Measurements from ENCODE around the gene RGPD4. TPM values are rescaled to one million over a fixed set of nuclear protein-coding genes. Genes with fewer than 3 reads are reported as not detected.

The RGPD4 gene
- total and polyA plus RNA-seq, 2 of the 8 experiments (the other 6 are each of a cell fraction or from before 2014, with no cell fraction given), result not detected

DNA sequence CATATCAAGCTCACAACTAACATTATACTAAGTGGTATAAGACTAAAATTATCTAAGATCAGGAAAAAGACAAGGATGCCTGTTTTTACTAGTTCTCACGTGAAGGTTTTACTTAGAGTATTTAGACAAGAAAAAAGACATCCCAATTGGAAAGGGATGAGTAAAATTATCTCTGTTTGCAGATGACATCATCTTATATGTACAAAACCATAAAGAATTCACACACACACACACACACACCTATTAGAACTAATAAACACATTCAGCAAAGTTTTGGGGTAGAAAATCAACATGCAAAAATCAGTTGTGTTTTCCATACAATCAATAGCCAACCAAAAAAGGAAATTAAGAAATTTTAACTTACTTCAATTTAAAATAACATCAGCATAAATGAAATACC, 35.9 kb upstream of the RGPD4 start:
- FAIRE-seq (no peak), DNase-seq (ENCODE audit: low read depth in 1 of 2, low spot score in 2 of 2) (no peak)
- TF ChIP-seq, protein P1, sequence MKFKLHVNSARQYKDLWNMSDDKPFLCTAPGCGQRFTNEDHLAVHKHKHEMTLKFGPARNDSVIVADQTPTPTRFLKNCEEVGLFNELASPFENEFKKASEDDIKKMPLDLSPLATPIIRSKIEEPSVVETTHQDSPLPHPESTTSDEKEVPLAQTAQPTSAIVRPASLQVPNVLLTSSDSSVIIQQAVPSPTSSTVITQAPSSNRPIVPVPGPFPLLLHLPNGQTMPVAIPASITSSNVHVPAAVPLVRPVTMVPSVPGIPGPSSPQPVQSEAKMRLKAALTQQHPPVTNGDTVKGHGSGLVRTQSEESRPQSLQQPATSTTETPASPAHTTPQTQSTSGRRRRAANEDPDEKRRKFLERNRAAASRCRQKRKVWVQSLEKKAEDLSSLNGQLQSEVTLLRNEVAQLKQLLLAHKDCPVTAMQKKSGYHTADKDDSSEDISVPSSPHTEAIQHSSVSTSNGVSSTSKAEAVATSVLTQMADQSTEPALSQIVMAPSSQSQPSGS (IDR thresholded peaks at IDR 0.05; ENCODE audit: low read length), result no peak
- TF ChIP-seq TEAD4 (IDR thresholded peaks at IDR 0.05; ENCODE audit: low read depth, low read length) (no peak), JUN (IDR thresholded peaks at IDR 0.05; ENCODE audit: low read depth, low read length) (no peak), ZNF274 (IDR thresholded peaks at IDR 0.05; ENCODE audit: borderline replicate concordance, extremely low read depth, low read length) (no peak), CEBPB (IDR thresholded peaks at IDR 0.05; ENCODE audit: low read depth, low read length) (no peak), TAF1 (IDR thresholded peaks at IDR 0.05; ENCODE audit: low read depth, low read length) (no peak), CREB1 (IDR thresholded peaks at IDR 0.05) (no peak), RAD21 (IDR thresholded peaks at IDR 0.05 in 1 of 2, conservative IDR thresholded peaks at IDR 0.05 in 1 of 2; ENCODE audit: low read depth in 2 of 2, low read length in 2 of 2) (no peak), BRCA1 (IDR thresholded peaks at IDR 0.05; ENCODE audit: low read depth, low read length) (no peak), POU5F1 (IDR thresholded peaks at IDR 0.05; ENCODE audit: low read depth, low read length) (no peak), NRF1 (IDR thresholded peaks at IDR 0.05; ENCODE audit: low read depth, low read length) (no peak)

More for the DNA sequence above, 35.9 kb upstream of the RGPD4 start:
- no peak overlapping the region for H2AFZ ChIP-seq (ENCODE audit: low read length)
- no peak overlapping the region for H3K9ac ChIP-seq (replicated peaks in 1 of 4; ENCODE audit: extremely low read depth in 1 of 4, low read depth in 3 of 4, low read length in 3 of 4)
- no peak overlapping the region for H2BK120ac ChIP-seq (replicated peaks; ENCODE audit: low read depth, low read length)
- no peak overlapping the region for H3K14ac ChIP-seq (ENCODE audit: insufficient read length)
- no peaks in the 10 kb centered on the region for H3K4me1 ChIP-seq (replicated peaks in 1 of 4; ENCODE audit: control insufficient read depth in 3 of 4, insufficient read depth in 4 of 4, low read length in 3 of 4)
- no peak overlapping the region for H2BK20ac ChIP-seq (ENCODE audit: low read length)
- no peak overlapping the region for H2BK5ac ChIP-seq (ENCODE audit: low read depth, low read length)
- H4K91ac ChIP-seq (replicated peaks; ENCODE audit: insufficient read length, low read length), result no peak overlapping the region
- CTCF ChIA-PET (ENCODE audit: partially characterized antibody), result no interaction called here
- no peak overlapping the region for H3K4me3 ChIP-seq (ENCODE audit: extremely low read depth in 1 of 4, insufficient read depth in 2 of 4, low read depth in 3 of 4, low read length in 4 of 4)
- no peak overlapping the region for H3K4me2 ChIP-seq (ENCODE audit: insufficient read depth in 1 of 2, low read depth in 2 of 2, low read length in 2 of 2)
- H2AK5ac ChIP-seq (ENCODE audit: low read depth, low read length), result no peak overlapping the region
- H3K18ac ChIP-seq (ENCODE audit: extremely low read depth, low read length), result no peak overlapping the region
- no peak overlapping the region for H4K5ac ChIP-seq (ENCODE audit: insufficient read length, low read depth, low read length)
- H3K23me2 ChIP-seq (ENCODE audit: low read depth, low read length), result no peaks in the 10 kb centered on the region; the same call in 1 of the 2 replicates
- no peaks in the 10 kb centered on the region for H3K79me2 ChIP-seq (ENCODE audit: control insufficient read depth in 1 of 2, insufficient read depth in 2 of 2, low read length in 2 of 2)
- H3K9me3 ChIP-seq (ENCODE audit: insufficient read depth in 2 of 2, low read depth in 1 of 2, low read length in 1 of 2), result no peaks in the 10 kb centered on the region
- no peak overlapping the region for H3K56ac ChIP-seq (replicated peaks; ENCODE audit: insufficient read length, low read depth, low read length)
- H3K36me3 ChIP-seq (ENCODE audit: control insufficient read depth in 2 of 4, insufficient read depth in 4 of 4, low read length in 3 of 4), result no peaks in the 10 kb centered on the region
- H2BK12ac ChIP-seq (ENCODE audit: low read depth, low read length), result no peak overlapping the region
- WGBS, 2 experiments (ENCODE audit: extremely low coverage in 1 of 2, insufficient coverage in 1 of 2, insufficient read length in 1 of 2, insufficient replicate concordance in 2 of 2, low coverage in 1 of 2, low lambda C conversion rate in 2 of 2, missing lambda C conversion rate in 1 of 2), result 87% methylated on average over 1 of the region's 1 CpG; no CpG with 5 or more reads in 1 of the 2 experiments
- H2BK15ac ChIP-seq (ENCODE audit: low read length), result no peak overlapping the region
- POLR2A ChIA-PET (ENCODE audit: partially characterized antibody), result no interaction called here
- no peak overlapping the region for H3K27ac ChIP-seq (ENCODE audit: low read depth, low read length)
- no peak overlapping the region for H3K23ac ChIP-seq (ENCODE audit: insufficient read length)
- no peaks in the 10 kb centered on the region for H4K20me1 ChIP-seq (replicated peaks in 1 of 2; ENCODE audit: control insufficient read depth in 1 of 2, insufficient read depth in 2 of 2, low read length in 2 of 2)
- no peak overlapping the region for H3K4ac ChIP-seq (replicated peaks; ENCODE audit: insufficient read length, low read depth, low read length)
- H3K27me3 ChIP-seq (replicated peaks in 1 of 4; ENCODE audit: control insufficient read depth in 3 of 4, extremely low read depth in 1 of 4, insufficient read depth in 3 of 4, low read length in 3 of 4), result no peaks in the 10 kb centered on the region
- H3K79me1 ChIP-seq (ENCODE audit: low read depth, low read length), result no peaks in the 10 kb centered on the region
- H4K8ac ChIP-seq (ENCODE audit: extremely low read depth, insufficient read depth, low read length), result no peak overlapping the region
